Limb (tissue), 2 donors: ENCODE data around the gene CLIP2.
"Not testable (repeated sequence)": the region's sequence is repeated elsewhere in the genome, so short reads cannot be mapped to it uniquely, and the experiment has no call there.

Experiments used
- DNase-seq, 2 donors: peaks; one replicate each; pipeline ENCODE4 v3.0.0-alpha.2; 2016; ENCODE audit errors: extremely low spot score in 2 of 2

Gene CLIP2

DNA sequence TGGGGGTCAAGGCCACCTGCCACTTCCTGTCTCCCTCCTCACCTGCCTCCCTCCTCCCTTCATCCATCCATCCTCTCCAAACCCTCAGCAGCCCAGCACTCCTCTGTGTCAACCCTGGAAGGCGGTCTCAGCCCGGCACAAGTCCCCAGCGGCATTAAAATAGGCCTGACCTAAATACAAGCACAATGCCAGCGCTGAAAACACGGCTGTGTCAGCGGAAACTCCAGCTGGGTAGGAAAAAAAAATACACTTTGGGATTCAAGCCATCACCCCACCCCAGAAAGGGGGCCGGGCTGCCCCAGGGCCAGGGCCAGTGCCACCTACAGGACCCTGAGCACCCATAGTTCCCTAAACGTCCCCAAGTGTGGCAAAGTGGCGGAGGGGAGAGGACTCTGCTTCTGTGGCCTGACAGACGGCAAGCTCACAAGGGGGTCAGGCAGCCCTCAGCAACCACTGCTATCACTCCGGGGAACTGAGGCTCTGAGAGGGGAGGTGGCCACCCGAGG lies 141.8 kb downstream of the CLIP2 start:
- no peak for DNase-seq

DNA sequence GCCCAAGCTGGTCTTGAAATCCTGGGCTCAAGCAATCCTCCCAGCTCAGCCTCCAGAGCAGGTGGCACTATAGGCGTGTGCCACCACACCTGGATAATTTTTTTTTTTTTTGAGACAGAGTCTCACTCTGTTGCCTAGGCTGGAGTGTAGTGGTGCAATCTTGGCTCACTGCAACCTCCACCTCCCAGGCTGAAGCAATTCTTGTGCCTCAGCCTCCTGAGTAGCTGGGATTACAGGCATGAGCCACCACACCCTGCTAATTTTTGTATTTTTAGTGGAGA lies 148.0 kb downstream of the CLIP2 start:
- not testable (repeated sequence) for DNase-seq

DNA sequence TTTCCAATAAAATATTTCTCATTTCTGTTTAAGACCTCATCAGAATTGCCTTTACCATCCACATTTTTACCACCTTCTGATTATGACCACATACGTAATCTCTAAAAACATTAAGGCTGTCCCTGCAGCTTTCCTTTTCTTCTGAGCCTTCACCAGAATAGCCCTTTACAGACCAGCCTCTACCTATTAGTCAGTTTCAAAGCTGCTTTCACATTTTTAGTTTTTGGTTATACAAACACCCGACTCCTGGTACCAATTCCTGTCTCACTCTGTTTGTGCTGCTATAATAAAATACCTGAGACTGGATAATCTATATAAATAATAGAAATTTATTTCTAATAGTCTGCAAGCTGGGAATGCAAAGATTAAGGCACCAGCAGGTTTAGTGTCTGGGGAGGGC lies 149.1 kb downstream of the CLIP2 start:
- no peak for DNase-seq

DNA sequence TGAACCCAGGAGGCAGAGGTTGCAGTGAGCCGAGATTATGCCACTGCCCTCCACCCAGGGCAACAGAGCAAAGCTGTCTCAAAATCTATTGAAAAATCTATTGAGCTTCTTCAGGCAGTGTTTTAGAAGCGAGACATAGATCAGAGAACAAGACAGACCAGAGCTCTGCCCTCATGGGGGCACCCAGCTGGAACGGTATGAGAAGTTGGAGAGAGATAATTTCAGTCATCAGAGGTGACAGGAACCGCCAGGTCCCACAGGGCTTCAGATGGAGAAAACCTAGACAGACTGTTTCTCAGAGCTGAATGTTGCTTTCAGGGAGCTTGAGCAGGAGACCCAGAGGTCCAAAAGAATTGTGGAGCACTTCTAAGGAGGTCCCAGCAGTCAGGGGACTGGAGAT lies 150.3 kb downstream of the CLIP2 start:
- DNase-seq, result no peak

DNA sequence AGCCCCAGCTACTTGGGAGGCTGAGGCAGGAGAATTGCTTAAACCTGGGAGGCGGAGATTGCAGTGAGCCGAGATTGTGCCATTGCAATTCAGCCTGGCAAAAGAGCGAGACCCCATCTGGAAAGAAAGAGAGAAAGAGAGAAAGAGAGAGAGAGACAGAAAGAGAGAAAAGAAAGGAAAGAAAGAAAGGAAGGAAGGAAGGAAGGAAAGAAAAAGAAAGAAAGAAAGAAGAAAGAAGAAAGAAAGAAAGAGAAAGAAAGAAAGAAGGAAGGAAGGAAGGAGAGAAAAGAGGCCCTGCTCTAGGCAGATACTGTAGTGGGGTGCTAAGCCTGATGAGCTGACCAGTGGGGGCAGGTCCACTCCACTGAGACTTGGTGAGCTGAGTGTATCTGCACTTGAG lies 150.9 kb downstream of the CLIP2 start:
- not testable (repeated sequence) for DNase-seq

DNA sequence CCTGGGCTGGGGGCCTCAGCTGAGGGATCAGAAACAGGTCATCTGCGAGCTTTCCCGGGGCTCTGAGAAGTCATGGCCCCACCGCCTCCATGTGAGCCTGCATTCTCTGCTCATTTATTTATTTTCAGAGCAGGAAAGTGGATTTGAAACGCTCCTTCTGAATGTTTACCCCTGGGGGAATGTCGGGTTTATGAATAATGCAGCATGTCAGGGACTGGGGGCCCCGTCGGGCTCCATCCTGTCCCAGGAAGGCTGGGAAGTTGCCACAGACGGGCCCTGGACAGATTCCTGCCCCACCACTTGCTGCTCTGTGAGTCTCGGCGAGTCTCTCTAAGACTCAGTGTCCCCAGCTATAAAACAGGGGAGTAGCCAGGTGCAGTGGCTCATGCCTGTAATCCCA lies 152.6 kb downstream of the CLIP2 start:
- DNase-seq, result no peak

DNA sequence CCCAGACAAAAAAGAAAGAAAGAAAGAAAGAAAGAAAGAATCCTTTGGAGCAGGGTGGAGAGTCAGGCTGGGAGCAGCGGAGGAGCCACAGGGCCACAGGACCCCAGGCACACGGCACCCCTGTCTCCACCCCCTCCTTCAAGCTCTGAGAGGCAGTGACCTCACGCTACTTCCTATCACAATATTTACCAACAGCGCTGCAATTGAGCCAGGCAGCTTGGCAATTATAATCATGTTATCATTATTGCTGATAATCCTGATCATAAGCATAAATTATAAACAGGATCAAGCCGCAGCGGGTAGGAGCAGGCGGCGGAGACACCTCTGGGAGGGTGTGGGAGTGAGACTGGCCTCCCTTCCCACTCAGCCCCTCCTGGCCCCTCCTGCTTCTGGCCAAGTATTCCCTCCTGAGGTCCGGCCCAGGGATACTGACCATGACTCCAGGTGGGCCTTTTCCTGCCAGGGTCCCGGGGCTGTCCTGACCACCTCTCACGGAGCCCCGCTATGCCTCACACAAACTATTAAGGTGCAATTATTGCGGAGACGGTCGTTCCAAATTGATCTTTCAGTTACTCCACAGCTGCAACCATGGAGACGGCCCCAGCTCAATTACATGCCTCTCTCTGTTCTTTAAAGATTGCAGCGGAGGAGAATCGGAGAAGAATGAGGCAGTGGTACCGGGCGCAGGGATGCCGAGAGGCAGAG lies 154.5 kb downstream of the CLIP2 start:
- DNase-seq, result peak in 1 of 2 donors; percentile 55

DNA sequence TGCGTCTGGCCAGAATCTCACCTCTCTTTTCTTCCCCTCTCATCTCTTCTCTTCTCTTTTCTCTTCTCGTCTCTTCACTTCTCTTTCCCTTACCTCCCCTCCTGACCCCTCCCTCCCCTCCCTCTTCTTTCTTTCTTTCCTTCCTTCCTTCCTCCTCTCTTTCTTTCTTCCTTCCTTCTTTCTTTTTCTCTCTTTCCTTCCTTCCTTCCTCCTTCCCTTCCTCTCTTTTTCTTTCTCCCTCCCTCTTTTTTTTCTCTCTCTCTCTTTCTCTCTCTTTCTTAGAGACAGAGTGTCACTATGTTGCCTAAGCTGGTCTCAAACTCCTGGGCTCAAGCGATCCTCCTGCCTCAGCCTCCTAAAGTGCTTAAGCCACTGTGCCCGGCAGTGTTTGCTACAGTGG lies 159.9 kb downstream of the CLIP2 start:
- no peak for DNase-seq

DNA sequence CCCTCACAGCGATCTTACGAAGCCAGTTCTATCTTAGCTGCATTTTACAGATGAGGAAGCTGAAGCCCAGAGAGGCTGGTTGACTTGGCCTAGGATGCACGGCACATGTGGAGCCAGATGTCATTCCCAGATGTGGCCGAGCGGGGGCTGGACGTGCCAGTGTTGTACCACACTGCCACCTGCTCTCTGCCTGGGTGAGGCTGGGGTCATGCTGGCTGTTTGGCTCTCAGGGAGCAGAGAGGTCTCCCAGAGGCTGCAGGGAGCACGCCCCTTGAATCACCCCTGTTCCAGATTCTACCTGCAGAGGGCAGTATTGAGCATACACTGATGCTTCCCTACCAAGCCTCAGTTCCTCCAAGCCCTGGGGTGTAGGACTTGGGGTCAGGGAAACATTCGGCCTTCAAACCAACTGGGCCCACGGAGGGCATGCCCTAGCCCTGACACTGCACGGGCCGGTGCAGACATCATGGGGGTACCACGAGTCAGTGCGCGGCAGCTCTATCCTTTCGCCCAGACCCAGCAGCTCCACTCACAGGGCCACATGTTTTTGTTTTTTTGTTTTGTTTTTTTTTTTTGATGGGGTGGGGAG lies 160.7 kb downstream of the CLIP2 start:
- peak in 1 of 2 donors; percentile 55 for DNase-seq

DNA sequence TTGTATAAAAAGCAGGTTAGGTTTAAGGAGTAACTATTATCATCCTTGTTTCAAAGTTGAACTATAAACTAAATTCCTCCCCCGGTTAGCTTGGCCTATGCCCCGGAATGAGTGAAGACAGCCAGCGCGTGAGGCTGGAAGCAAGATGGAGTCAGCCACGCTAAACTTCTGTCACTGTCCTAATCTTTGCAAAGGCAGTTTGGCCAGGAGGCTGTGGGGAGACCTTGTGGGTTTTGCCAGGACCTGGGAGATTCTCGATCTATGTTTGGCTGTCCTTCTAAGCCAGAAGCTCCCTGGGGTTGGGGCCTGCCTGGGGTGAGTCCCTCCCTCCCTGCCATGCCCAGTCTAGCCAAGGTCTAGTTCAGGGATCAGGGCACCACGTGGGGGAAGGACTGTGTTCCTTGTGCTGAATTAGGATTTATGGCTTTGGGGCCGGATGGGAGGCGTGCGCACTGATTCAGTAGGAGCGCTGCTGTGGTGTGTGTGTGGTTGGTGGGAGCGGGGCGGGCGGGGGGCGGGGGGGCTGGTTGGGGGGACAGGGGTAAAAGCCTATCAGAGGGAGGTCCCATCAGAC lies 163.6 kb downstream of the CLIP2 start:
- peak; percentile 38 to 72 for DNase-seq

DNA sequence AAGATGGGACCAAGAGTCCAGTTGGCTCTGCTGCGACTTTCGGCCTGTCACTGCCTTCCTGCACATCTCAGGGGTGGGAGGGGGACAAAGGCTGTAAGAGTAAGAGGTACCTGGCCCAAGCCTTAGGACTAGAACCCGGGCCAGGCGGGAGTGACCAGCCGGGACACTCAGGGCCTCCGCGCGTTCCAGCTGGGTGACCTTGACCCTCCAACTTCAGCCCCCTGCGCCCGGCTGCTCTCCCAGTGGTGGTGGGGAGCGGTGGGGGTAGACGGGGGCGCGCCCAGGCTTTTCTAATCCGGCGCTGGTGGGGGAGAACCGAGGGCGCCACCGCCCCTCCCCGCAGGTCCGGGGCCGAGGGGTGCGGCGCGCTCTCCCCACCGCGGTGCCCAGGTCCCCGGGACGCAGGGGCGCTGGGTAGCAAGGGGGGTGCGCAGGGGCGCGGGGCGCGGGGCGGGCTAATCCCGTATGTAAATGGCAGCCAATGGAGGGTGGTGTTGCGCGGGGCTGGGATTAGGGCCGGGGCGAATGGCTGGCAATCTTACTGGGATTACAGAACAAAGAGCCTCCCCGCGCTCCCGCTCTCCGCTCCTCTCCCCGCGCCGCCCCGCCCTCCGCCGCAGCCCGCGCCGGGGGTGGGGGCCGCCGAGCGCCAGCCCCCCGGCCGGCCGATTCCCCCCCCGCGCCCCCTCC lies 164.3 kb downstream of the CLIP2 start, which contains the start of gene GTF2IRD1:
GTF2IRD1 (plus strand) TSS at position 585 of the 690 bp plus-strand sequence. CDS start 54,175 bp downstream, outside the sequence.
- peak; percentile 61 to 88 for DNase-seq

DNA sequence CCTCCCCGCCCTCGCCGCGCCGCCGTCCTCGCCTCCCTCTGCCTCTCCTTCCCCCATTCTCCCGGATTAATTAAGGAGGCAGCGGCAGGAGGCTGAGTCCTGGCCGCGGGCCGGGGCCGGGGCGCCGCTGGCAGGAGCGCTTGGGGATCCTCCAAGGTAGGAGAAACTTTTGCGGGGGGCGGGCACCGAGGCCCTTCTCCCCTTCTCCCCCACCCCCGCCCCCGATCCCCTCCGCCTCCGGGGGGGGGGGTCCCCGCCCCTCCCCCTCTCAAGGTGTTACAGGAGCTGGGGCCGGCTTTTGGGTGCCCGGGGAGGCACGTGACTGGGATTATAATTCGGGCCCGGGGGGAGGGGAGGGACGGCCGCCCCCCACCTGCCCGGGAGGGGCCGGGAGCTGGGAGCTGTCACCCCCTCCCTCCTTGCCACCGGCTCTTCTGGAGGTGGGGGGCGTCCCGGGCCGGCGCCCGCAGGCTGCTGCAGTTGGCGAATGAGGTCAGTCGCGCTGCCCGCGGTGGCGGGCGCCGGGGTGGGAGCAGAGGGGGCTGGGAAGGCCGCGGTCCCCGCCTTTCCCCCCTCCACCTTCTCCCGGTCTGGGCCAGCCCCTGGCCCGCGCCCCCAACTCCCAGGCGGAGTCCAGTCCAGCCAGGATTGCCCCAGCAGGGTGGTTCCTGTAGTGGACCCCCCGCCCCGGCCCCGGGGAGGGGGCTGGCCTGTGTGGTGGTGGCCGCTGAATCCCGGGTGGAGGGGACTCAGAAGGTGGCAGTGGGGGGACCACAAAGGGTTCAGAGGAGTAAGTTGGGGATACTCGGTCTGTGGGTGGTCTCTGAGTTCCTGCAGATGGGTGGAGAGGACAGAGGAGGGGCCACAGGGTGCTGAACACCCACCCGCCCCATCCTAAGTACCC lies 165.1 kb downstream of the CLIP2 start:
- DNase-seq, result peak; percentile 19 to 76

DNA sequence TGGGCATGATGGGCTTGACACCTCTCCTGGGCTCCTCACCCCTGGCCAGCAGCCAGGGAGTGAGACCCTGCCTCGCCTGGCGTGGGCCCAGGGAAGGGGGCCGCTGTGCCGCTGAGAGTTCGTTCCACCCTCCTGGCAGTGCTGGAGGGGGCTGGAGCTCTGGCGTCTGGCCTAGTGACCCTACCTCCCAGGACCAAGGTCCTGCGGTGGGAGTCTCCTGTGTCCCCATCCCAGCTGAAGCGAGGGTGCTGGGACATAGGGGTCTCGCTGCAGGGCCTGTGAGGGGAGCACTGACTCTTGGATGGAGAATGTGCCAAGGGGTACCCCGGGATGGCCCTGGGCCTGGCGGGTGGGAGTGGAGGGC lies 165.7 kb downstream of the CLIP2 start:
- DNase-seq, result no peak

DNA sequence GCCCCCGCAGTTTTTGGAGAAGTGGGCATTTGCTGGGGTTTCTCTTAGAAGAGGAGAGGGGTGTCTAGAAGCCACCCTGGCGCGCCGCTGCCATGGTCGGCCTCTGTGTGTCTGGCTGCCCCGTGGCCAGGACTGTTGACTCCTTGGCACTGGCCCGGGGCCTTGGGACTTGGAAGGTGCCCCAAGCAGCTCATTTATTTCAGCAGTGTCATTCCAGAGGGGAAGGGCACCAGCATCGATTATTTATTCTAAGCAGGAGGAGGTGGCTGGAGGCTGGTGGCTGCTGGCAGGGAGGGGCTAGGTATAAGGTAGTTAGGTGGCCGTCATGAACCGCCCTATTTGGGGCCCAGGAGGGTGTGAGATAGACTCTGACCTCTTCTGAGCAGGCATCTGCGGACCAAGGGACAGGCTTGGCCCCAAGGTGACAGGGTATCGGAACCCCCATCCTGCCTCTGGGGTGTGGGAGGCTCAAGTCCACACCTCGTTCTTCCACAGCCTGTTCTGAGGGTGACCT lies 166.1 kb downstream of the CLIP2 start:
- DNase-seq, result no peak
